GOT3 (cell line): Measurements from ENCODE around the gene NET1.

Experiments
- DNase-seq: peaks from one replicate; lab custom pipeline; 2025; ENCODE audit warnings: mixed read lengths; lab: John Stamatoyannopoulos, UW

Gene NET1

DNA sequence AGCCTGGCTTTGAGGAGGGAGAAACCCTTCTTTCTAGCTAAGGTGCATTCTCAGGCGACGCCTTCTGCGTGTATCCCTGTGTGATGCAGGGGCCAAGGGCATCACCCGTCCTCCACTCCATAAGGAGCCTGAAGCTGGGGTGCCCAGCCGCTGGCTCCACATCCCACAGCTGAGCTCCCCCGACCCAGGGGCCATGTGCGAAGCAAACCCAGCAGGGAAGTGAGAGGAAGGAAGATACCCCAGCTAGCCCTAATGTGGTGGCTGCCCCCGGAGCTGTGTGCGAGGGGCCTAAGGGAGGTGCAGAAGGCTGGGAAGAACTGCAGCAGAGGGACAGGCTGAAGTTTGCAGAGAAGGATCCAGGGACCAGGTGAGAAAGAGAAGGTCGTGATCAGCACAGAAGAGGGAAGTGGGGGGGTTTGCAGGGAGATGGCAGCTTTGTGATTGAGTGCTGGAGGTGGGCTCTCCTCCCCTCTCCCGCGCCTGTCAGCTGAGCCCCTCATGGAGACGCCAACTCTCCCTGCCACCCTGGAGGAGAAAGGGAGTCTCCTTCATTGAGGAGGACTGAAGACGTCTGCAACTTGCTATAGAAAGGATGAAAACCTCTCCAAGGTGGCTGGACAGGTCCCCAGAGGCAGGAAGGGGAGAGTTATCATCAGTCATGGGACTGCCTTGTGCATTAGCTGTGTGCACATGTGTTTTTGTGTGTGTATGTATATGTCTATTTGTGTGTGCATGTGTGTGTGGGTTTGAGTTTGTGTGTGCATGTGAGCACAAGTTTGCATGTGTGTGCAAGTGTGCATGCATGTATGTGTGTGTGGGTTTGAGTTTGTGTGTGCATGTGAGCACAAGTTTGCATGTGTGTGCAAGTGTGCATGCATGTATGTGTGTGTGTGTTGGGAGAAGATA lies 90.5 kb downstream of the NET1 start:
- no peak for DNase-seq

- DNase-seq, result no peak
Measured at GRCh38 chr10:5503477-5503835, 91.1 kb downstream of the NET1 start.

DNA sequence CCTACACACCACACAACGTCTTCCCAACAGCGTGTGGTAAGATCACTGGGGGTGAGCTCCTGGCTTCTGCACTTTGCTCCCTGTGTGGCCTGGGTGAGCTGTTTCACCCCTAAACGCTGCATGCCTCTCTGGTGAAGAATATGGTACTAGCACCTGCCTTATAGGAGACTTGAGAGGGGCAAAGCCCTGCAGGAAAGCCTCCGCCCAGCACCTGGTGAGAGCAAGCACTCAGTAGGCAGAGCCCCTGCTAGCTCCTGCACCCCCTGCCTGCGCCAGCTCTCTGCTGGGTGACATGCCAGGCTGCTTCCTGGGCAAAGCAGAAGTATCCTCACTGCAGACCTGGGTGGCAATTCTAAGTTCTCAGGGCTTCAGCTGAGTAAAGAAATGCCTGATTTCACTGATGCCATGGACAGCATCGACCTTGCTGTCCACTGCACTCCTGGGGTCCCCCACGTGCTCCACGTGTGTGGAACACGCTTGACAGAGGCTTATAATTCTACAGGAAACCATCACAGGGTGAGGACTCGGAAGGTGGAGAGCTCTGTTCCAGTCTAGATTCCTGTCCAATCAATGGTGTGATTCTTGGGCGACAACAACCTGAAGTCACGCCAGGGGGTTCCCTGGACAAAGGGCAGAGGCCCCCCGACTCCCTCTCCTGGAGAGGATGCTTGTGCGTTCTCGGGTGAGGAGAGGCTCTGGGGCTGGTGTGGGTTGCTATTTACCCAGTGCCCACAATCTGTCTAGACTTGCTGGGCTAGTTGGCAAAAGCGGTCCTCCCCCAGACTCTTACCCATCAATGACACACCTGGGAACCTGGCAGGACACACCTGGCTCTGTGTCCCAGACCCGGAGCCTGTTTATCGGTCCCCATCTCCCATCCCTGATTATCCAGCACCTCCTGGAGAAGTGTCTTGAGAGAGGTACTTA lies 92.1 kb downstream of the NET1 start:
- no peak for DNase-seq

DNA sequence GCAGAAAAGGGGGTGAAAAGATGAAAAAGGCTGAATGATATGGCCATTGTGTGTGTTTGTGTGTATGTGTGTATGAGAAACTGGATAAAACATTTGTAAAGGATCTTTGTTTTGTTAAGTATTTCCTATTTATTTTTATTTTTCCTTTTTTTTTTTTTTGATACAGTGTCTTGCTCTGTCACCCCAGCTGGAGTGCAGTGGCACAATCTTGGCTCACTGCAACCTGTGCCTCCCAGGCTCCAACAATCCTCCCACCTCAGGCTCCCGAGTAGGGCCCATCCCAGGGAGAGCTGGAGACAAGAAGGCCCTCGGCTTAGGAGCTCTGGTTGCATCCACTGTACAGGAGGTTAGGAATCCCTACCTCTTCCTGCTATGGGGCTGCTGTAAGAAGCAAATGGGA lies 93.9 kb downstream of the NET1 start:
- DNase-seq, result no peak

- DNase-seq, result no peak
Measured at GRCh38 chr10:5506751-5507648, 94.6 kb downstream of the NET1 start.

- DNase-seq, result no peak
Measured at GRCh38 chr10:5507649-5508131, 95.3 kb downstream of the NET1 start.

GRCh38 chr10:5508161-5508604 lies 95.8 kb downstream of the NET1 start:
- DNase-seq, result no peak
